GM06990 (cell line): ENCODE measurements around the gene CPED1.

ENCODE experiments used
- DNase-seq: peaks from one replicate; pipeline ENCODE4 v3.0.0-alpha.2; 2011; ENCODE audit not compliant: insufficient read length; ENCODE audit errors: extremely low read depth
- H3K27me3 ChIP-seq: replicated peaks from 2 replicates; pipeline ENCODE4 v1.6.0; 2011; ENCODE audit warnings: low read length; ENCODE audit not compliant: control insufficient read depth, insufficient read depth
- H3K36me3 ChIP-seq: 2 replicates; pipeline ENCODE4 v1.5.1; 2011; ENCODE audit warnings: low read length; ENCODE audit not compliant: control insufficient read depth, insufficient read depth
- H3K4me3 ChIP-seq: replicated peaks from 2 replicates; pipeline ENCODE4 v1.5.1; 2011; ENCODE audit warnings: low read depth, mild to moderate bottlenecking, control low read depth, low read length
- CTCF ChIP-seq: IDR thresholded peaks from 2 replicates; pipeline ENCODE4 v1.5.1; 2011; ENCODE audit warnings: low read length, control low read depth, mild to moderate bottlenecking, inconsistent platforms; ENCODE audit not compliant: insufficient read depth, poor library complexity, severe bottlenecking

Gene CPED1

DNA sequence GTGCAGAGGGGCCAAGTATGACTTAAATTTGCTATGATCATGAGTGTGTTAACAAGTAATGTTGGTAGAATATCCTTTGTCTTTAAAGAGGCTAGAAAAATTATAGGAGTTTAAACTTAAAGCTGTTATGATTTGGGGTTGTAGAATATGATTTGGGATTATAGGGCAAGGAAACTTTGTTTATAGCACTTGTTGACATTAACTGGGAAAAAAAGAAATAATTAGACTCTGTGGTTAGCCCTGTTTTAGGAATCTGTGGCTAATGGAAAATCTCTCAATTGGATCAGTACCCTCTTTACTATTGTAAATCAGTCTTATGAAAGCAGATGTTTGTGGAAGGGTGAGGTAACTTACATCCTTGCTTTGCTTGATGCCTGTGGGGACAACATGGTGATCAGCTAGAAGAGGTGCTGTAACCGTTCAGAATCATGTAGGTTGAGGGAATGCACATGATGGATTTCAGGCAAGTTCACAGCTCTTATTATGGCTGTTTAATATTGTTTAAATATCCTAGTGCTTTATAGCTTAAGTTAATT is 26.8 kb upstream of the CPED1 start:
- Histone ChIP-seq H3K4me3 (no peak overlapping the region), H3K27me3 (no peaks in the 10 kb centered on the region), H3K36me3 (peaks cover 2% of the 10 kb centered on the region)
- DNase-seq = no peak
- no peak for TF ChIP-seq CTCF

GRCh38 chr7:120964088-120964487 is 24.4 kb upstream of the CPED1 start:
- H3K36me3 ChIP-seq = peaks cover 4% of the 10 kb centered on the region
- no peak for DNase-seq

GRCh38 chr7:120966961-120967360 is 21.6 kb upstream of the CPED1 start:
- H3K27me3 ChIP-seq = no peaks in the 10 kb centered on the region
- TF ChIP-seq CTCF = no peak
- H3K36me3 ChIP-seq = peaks cover 6% of the 10 kb centered on the region
- no peak for DNase-seq
- no peak overlapping the region for H3K4me3 ChIP-seq

More at GRCh38 chr7:120964088-120964487, 24.4 kb upstream of the CPED1 start:
- H3K4me3 ChIP-seq = no peak overlapping the region
- no peaks in the 10 kb centered on the region for H3K27me3 ChIP-seq
- no peak for TF ChIP-seq CTCF

- peaks cover 4% of the 10 kb centered on the region for H3K36me3 ChIP-seq
- no peaks in the 10 kb centered on the region for H3K27me3 ChIP-seq
- no peak for DNase-seq
- TF ChIP-seq CTCF = no peak
- H3K4me3 ChIP-seq = no peak overlapping the region
Observed at GRCh38 chr7:120973849-120974248, 14.7 kb upstream of the CPED1 start.

GRCh38 chr7:120979765-120980499 is 8.6 kb upstream of the CPED1 start:
- no peak for DNase-seq
- H3K4me3 ChIP-seq = no peak overlapping the region
- H3K36me3 ChIP-seq = no peaks in the 10 kb centered on the region; the same call in 1 of the 2 replicates
- TF ChIP-seq CTCF = no peak
- H3K27me3 ChIP-seq = no peaks in the 10 kb centered on the region
